ENCODE results near the gene H2BW1. TPM values are rescaled to one million over a fixed set of nuclear protein-coding genes. Genes with fewer than 3 reads are reported as not detected.
"Not testable (repeated sequence)": the region's sequence is repeated elsewhere in the genome, so short reads cannot be mapped to it uniquely, and the experiment has no call there.

The H2BW1 gene
- polyA plus RNA-seq, 1 experiment: not detected

- no peaks in the 10 kb centered on the region for H3K27me3 ChIP-seq (ENCODE audit: control insufficient read depth, insufficient read depth, low read length)
- CTCF ChIA-PET: no interaction called here
Measured at GRCh38 chrX:103999234-103999633, 14.3 kb downstream of the H2BW1 start.

GRCh38 chrX:103983508-103983907 lies 30.0 kb downstream of the H2BW1 start:
- CTCF ChIA-PET; H3K27ac ChIP-seq (ENCODE audit: low read depth, low read length); H3K9me3 ChIP-seq (ENCODE audit: control insufficient read depth, insufficient read depth, low read length); POLR2A ChIA-PET; DNase-seq (ENCODE audit: low read depth, low spot score); H3K27me3 ChIP-seq (ENCODE audit: control insufficient read depth, insufficient read depth, low read length); H3K4me3 ChIP-seq (ENCODE audit: low read depth, low read length): not testable (repeated sequence)

More at GRCh38 chrX:103999234-103999633, 14.3 kb downstream of the H2BW1 start:
- no peak for DNase-seq (ENCODE audit: low read depth, low spot score)
- POLR2A ChIA-PET: no interaction called here
- no peak overlapping the region for H3K27ac ChIP-seq (ENCODE audit: low read depth, low read length)
- no peak for TF ChIP-seq CTCF (IDR thresholded peaks at IDR 0.05; ENCODE audit: low read depth, low read length)
- no peaks in the 10 kb centered on the region for H3K9me3 ChIP-seq (ENCODE audit: control insufficient read depth, insufficient read depth, low read length)
- no peak overlapping the region for H3K4me3 ChIP-seq (ENCODE audit: low read depth, low read length)

GRCh38 chrX:103962411-103963278 lies 50.9 kb downstream of the H2BW1 start, which contains the start of gene TMSB15B:
Gene TMSB15B (plus strand): TSS chrX:103962627.
- H3K27me3 ChIP-seq (ENCODE audit: control insufficient read depth, insufficient read depth, low read length); DNase-seq (ENCODE audit: low read depth, low spot score); CTCF ChIA-PET; H3K9me3 ChIP-seq (ENCODE audit: control insufficient read depth, insufficient read depth, low read length); H3K27ac ChIP-seq (ENCODE audit: low read depth, low read length); H3K4me3 ChIP-seq (ENCODE audit: low read depth, low read length); POLR2A ChIA-PET: not testable (repeated sequence)

Other genes with a start within 250 kb of the H2BW1 start
- 0.41 and 0.47 TPM in 2 replicates for gene PLP1, start 236.9 kb downstream of the H2BW1 start, polyA plus RNA-seq (2011; rRNA removed)
- 0.52 and 0.71 TPM in 2 replicates for gene RAB9B, start 181.5 kb downstream of the H2BW1 start, polyA plus RNA-seq (2011; rRNA removed)
- gene TMSB15B, start 51.1 kb downstream of the H2BW1 start, polyA plus RNA-seq (2011; rRNA removed): 14.0 and 19.0 TPM in 2 replicates
- gene H2BW2, start 26.2 kb upstream of the H2BW1 start, polyA plus RNA-seq (2011; rRNA removed): not detected in 2 replicates
- gene TMSB15C, start 62.5 kb upstream of the H2BW1 start, polyA plus RNA-seq (2011; rRNA removed): 4.4 and 7.1 TPM in 2 replicates
- gene ZCCHC18, start 98.8 kb upstream of the H2BW1 start, polyA plus RNA-seq (2011; rRNA removed): 1.9 and 2.1 TPM in 2 replicates
- 5.5 and 5.6 TPM in 2 replicates for gene SLC25A53, start 143.3 kb upstream of the H2BW1 start, polyA plus RNA-seq (2011; rRNA removed)
- gene FAM199X, start 152.7 kb upstream of the H2BW1 start, polyA plus RNA-seq (2011; rRNA removed): 6.0 and 7.1 TPM in 2 replicates
- gene ESX1, start 241.2 kb upstream of the H2BW1 start, polyA plus RNA-seq (2011; rRNA removed): not detected in 2 replicates